Trophoblast cell (in vitro differentiated cells and primary cell): ENCODE results near the gene ARSG.

Experiments
- DNase-seq, 2 donors: peaks; one replicate each; pipeline ENCODE4 v3.0.0-alpha.2; 2016
- H2AFZ ChIP-seq: 2 replicates; pipeline ENCODE4 v1.6.1; 2013; ENCODE audit warnings: low read length, moderate library complexity, mild to moderate bottlenecking; ENCODE audit not compliant: insufficient read depth, poor library complexity
- H2AK5ac ChIP-seq: 2 replicates; pipeline ENCODE4 v1.6.1; 2013; ENCODE audit warnings: mild to moderate bottlenecking, low read length
- H2BK120ac ChIP-seq: 2 replicates; pipeline ENCODE4 v1.6.1; 2013; ENCODE audit warnings: low read length, mild to moderate bottlenecking, moderate library complexity; ENCODE audit not compliant: insufficient read depth, poor library complexity
- H2BK12ac ChIP-seq: 2 replicates; pipeline ENCODE4 v1.6.1; 2013; ENCODE audit warnings: mild to moderate bottlenecking, low read length, moderate library complexity
- H2BK5ac ChIP-seq: 2 replicates; pipeline ENCODE4 v1.6.1; 2013; ENCODE audit warnings: low read length, low read depth, moderate library complexity, mild to moderate bottlenecking; ENCODE audit not compliant: poor library complexity
- H3K14ac ChIP-seq: 2 replicates; pipeline ENCODE4 v1.6.1; 2013; ENCODE audit warnings: mild to moderate bottlenecking, low read length
- H3K18ac ChIP-seq: 2 replicates; pipeline ENCODE4 v1.6.1; 2013; ENCODE audit warnings: mild to moderate bottlenecking, low read length
- H3K23ac ChIP-seq: 2 replicates; pipeline ENCODE4 v1.6.1; 2013; ENCODE audit warnings: low read length
- H3K27ac ChIP-seq: 2 replicates; pipeline ENCODE4 v1.5.1; 2013; ENCODE audit warnings: low read depth, mild to moderate bottlenecking, inconsistent platforms, low read length, moderate library complexity
- H3K27me3 ChIP-seq: 2 replicates; pipeline ENCODE4 v1.6.1; 2013; ENCODE audit warnings: inconsistent platforms, mild to moderate bottlenecking, low read length, moderate library complexity; ENCODE audit not compliant: insufficient read depth
- H3K36me3 ChIP-seq, 2 experiments: 1 replicate in 1 of 2; 2 replicates in 1 of 2; pipeline ENCODE4 v1.6.1; 2013; ENCODE audit warnings: low read length in 2 of 2, mild to moderate bottlenecking in 2 of 2, moderate library complexity in 1 of 2; ENCODE audit not compliant: insufficient read depth in 2 of 2, control insufficient read depth in 1 of 2
- H3K4ac ChIP-seq: 2 replicates; pipeline ENCODE4 v1.6.1; 2013; ENCODE audit warnings: low read depth, mild to moderate bottlenecking, low read length, moderate library complexity
- H3K4me1 ChIP-seq, 2 experiments: 1 replicate in 1 of 2; 2 replicates in 1 of 2; pipeline ENCODE4 v1.6.1; 2013; ENCODE audit warnings: low read length in 2 of 2, mild to moderate bottlenecking in 2 of 2, moderate library complexity in 1 of 2; ENCODE audit not compliant: insufficient read depth in 2 of 2, control insufficient read depth in 1 of 2
- H3K4me2 ChIP-seq: 2 replicates; pipeline ENCODE4 v1.6.1; 2013; ENCODE audit warnings: inconsistent platforms, mild to moderate bottlenecking, low read length, moderate library complexity
- H3K4me3 ChIP-seq: 2 replicates; pipeline ENCODE4 v1.5.1; 2013; ENCODE audit warnings: mild to moderate bottlenecking, low read depth, low read length, inconsistent platforms
- H3K79me1 ChIP-seq: one replicate; pipeline ENCODE4 v1.6.1; 2013; ENCODE audit warnings: low read length
- H3K79me2 ChIP-seq: 2 replicates; pipeline ENCODE4 v1.6.1; 2013; ENCODE audit warnings: low read length, mild to moderate bottlenecking; ENCODE audit not compliant: control insufficient read depth, insufficient read depth, poor library complexity
- H3K9ac ChIP-seq: 2 replicates; pipeline ENCODE4 v1.6.1; 2013; ENCODE audit warnings: mild to moderate bottlenecking, low read length
- H3K9me3 ChIP-seq: 2 replicates; pipeline ENCODE4 v1.6.1; 2013; ENCODE audit warnings: low read depth, mild to moderate bottlenecking, control low read depth, inconsistent platforms, low read length; ENCODE audit not compliant: insufficient read depth
- H4K12ac ChIP-seq: 2 replicates; pipeline ENCODE4 v1.6.1; 2013; ENCODE audit warnings: low read depth, mild to moderate bottlenecking, low read length, moderate library complexity
- H4K8ac ChIP-seq: 2 replicates; pipeline ENCODE4 v1.6.1; 2013; ENCODE audit warnings: low read depth, mild to moderate bottlenecking, low read length, moderate library complexity
- H4K91ac ChIP-seq: one replicate; pipeline ENCODE4 v1.6.1; 2013; ENCODE audit warnings: low read depth, mild to moderate bottlenecking, low read length, moderate library complexity
- WGBS: extraction: QIAGEN DNeasy Blood & Tissue Kit; methylation state at CpG from one replicate; pipeline ENCODE4 v1.1.7; 2013; ENCODE audit warnings: missing lambda C conversion rate; ENCODE audit not compliant: insufficient read length, insufficient coverage; ENCODE audit errors: extremely low coverage; 5-methylcytosine and 5-hydroxymethylcytosine counted together

ARSG gene

DNA sequence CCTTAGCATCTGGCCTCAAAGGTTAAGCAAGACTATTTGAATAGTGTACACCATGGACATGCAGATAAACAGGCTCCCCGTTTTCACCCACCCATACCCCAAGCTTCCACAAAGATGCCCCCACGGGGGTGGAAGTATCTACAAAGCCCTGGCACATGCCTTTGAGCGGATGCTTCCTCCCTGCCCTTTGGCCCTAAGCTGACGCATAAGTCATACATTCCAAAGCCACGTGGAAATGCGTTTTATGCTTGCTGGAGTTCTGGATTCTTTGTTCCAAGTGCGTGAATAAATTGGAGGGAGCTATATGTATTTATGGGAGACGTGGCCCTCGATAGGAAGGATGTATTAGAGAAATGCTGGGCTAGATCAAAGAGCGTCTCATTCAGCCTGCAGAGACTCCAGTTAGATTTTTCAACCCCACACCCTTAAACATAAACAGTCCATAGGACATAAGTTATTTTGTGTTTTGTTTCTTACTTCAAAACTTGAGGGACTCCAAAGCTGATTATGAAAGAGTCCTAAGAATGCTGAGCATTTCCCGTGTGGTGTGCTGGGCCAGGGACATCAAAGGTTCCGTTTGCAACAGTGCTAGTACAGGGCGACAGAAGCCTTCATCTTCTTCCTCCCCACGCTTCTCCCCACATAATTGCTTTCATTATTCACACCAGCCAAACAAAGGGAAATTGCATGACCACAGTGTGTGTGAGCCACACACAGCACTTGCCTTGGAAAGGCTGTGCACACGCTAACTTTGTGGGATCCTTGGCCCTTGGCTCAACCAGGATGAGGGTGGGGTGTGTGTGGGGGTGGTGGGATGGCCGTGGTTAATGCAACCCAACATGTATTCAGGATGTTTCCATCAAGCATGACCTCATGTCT lies 92.4 kb downstream of the ARSG start:
- Histone ChIP-seq H3K4me3 (no peak overlapping the region), H3K4me1 (peaks cover 14 to 21% of the 10 kb centered on the region in 2 experiments), H3K4ac (no peak overlapping the region), H3K79me1 (peaks cover 7% of the 10 kb centered on the region), H2BK120ac (no peak overlapping the region), H3K23ac (no peak overlapping the region), H4K8ac (no peak overlapping the region), H4K12ac (no peak overlapping the region), H3K79me2 (no peaks in the 10 kb centered on the region), H2AK5ac (no peak overlapping the region), H3K9ac (no peak overlapping the region), H3K14ac (no peak overlapping the region), H3K4me2 (peak overlapping the region; percentile 4), H4K91ac (no peak overlapping the region), H3K9me3 (no peaks in the 10 kb centered on the region), H3K27me3 (no peaks in the 10 kb centered on the region), H2BK12ac (no peak overlapping the region), H3K18ac (no peak overlapping the region), H2AFZ (no peak overlapping the region), H3K27ac (peak overlapping the region; percentile 45), H2BK5ac (no peak overlapping the region), H3K36me3 (no peaks in the 10 kb centered on the region)
- WGBS = no CpG with 5 or more reads among the region's 16 CpGs
- DNase-seq = peak; percentile 73 to 84

DNA sequence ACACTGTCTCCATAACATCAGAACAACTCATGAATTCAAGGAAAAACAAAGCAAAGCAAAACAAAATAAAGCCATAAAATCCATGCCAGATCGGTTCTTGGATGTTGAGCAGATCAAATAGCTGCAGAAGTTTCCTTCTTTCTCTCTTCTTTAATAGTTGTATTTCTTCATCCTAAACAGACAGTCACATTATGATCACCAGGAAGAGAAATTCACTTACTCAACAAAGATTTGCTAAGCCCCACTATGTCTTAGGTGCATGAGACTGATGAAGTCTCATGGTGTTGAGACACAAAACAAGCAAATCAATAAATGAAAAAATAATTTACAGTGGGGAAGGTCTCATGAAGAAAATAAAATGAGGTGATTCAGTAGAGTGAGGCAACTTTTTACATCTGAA lies 93.2 kb downstream of the ARSG start:
- no peak overlapping the region for H4K91ac ChIP-seq
- WGBS = no CpG with 5 or more reads among the region's 1 CpG

DNA sequence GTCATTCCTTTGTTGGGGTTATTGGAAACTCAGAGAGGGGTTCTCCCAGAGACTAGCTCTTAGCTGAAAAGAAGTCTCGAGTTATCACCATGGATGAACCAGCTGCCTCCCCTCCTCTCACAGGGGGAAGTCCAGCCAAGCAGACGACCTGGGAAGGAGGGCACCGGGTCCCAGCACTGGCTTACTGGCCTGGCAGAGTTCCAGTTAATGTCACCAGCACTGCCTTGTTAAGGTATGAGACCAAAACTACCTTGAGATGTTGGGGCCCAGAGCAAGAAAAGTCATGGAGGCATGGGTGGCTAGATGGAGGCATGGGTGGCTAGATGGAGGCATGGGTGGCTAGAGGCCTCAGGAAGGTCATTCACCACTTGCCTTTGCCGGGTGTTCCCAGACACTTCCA lies 93.6 kb downstream of the ARSG start:
- Histone ChIP-seq H3K79me1 (peaks cover 12% of the 10 kb centered on the region), H2BK12ac (peak overlapping the region; percentile 19), H3K23ac (no peak overlapping the region), H4K12ac (no peak overlapping the region), H2BK120ac (peak overlapping the region; percentile 16), H3K79me2 (peaks cover 2% of the 10 kb centered on the region), H3K14ac (peak overlapping the region; percentile 9), H3K4me3 (no peak overlapping the region), H2BK5ac (no peak overlapping the region), H4K91ac (no peak overlapping the region), H2AFZ (no peak overlapping the region), H3K9me3 (no peaks in the 10 kb centered on the region), H3K9ac (no peak overlapping the region), H3K4me2 (no peak overlapping the region), H3K36me3 (no peaks in the 10 kb centered on the region), H3K27ac (no peak overlapping the region), H3K4ac (no peak overlapping the region), H2AK5ac (peak overlapping the region; percentile 42), H4K8ac (no peak overlapping the region), H3K4me1 (peaks cover 14 to 21% of the 10 kb centered on the region in 2 experiments), H3K27me3 (no peaks in the 10 kb centered on the region), H3K18ac (no peak overlapping the region)
- no CpG with 5 or more reads among the region's 4 CpGs for WGBS
- no peak for DNase-seq

More for the DNA sequence above, 93.2 kb downstream of the ARSG start:
- H4K8ac ChIP-seq = no peak overlapping the region
- H3K4me2 ChIP-seq = no peak overlapping the region
- no peak overlapping the region for H4K12ac ChIP-seq
- H3K18ac ChIP-seq = no peak overlapping the region
- H3K4me3 ChIP-seq = no peak overlapping the region
- H3K79me2 ChIP-seq = peaks cover 2% of the 10 kb centered on the region
- H3K79me1 ChIP-seq = peaks cover 10% of the 10 kb centered on the region
- H3K4ac ChIP-seq = no peak overlapping the region
- no peak overlapping the region for H3K27ac ChIP-seq
- H3K23ac ChIP-seq = no peak overlapping the region
- H3K36me3 ChIP-seq = no peaks in the 10 kb centered on the region
- H2BK120ac ChIP-seq = no peak overlapping the region
- no peak overlapping the region for H2BK12ac ChIP-seq
- no peak overlapping the region for H2AK5ac ChIP-seq
- H3K9ac ChIP-seq = no peak overlapping the region
- H2AFZ ChIP-seq = no peak overlapping the region
- H2BK5ac ChIP-seq = no peak overlapping the region
- no peaks in the 10 kb centered on the region for H3K9me3 ChIP-seq
- no peak for DNase-seq
- no peaks in the 10 kb centered on the region for H3K27me3 ChIP-seq
- H3K14ac ChIP-seq = no peak overlapping the region
- peaks cover 14 to 21% of the 10 kb centered on the region in 2 experiments for H3K4me1 ChIP-seq

DNA sequence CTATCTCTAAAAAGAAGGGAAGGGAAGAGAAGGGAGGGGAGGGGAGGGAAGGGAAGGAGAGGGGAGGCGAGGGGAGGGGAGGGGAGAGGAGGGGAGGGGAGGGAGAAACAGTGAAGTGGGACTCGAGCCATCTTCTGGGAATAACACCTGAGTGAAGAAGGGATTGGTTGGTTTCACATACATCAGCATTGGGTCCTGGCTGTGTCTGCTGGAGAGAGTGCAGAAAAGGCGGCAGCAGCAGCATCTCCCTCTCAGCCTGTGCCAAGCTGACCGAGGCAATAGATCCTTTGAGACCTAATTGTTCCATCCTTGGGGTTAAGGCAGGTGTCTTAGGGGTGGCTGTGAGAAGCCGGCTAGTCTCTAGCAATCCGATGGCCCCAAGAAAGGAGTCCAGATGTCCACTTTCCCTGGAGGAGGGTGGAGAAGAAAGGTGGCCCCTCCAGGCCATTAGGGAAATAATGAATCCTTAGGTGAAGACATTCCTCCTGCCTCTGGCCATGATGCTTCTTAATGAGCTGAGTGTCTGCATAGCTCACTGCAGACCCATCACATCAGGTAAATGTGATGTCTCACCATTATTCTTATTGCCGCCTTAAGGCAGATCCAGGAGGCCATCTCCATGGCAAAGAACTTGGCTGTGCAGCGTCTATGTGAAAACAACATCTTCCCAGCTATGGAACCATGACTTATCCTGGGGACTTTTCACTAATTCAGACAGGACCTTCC lies 94.4 kb downstream of the ARSG start:
- Histone ChIP-seq H2BK5ac (no peak overlapping the region), H4K91ac (no peak overlapping the region), H3K18ac (no peak overlapping the region), H3K9me3 (no peaks in the 10 kb centered on the region), H2AK5ac (no peak overlapping the region), H2BK120ac (no peak overlapping the region), H2BK12ac (no peak overlapping the region), H2AFZ (no peak overlapping the region), H3K4ac (no peak overlapping the region), H3K79me1 (peaks cover 12% of the 10 kb centered on the region), H3K36me3 (no peaks in the 10 kb centered on the region), H3K79me2 (peaks cover 2% of the 10 kb centered on the region), H3K4me3 (no peak overlapping the region), H3K27ac (no peak overlapping the region), H4K12ac (no peak overlapping the region), H3K9ac (no peak overlapping the region), H3K4me1 (peaks cover 14 to 21% of the 10 kb centered on the region in 2 experiments), H3K23ac (no peak overlapping the region), H3K27me3 (no peaks in the 10 kb centered on the region), H4K8ac (no peak overlapping the region), H3K4me2 (no peak overlapping the region), H3K14ac (no peak overlapping the region)
- WGBS = no CpG with 5 or more reads among the region's 8 CpGs
- peak; percentile 17 to 35 for DNase-seq
